Gastrocnemius medialis (tissue), 4 donors: ENCODE measurements around the gene OR4K15. TPM values are rescaled to one million over a fixed set of nuclear protein-coding genes. Genes with fewer than 3 reads are reported as not detected.
"Not testable (repeated sequence)": the region's sequence is repeated elsewhere in the genome, so short reads cannot be mapped to it uniquely, and the experiment has no call there.

ENCODE experiments used
- ATAC-seq, 2 donors: fragments of 150-250 bp; one replicate each; pipeline ENCODE4 v1.9.1; 2016
- DNase-seq, 2 donors: peaks; one replicate each; pipeline ENCODE4 v3.0.0-alpha.2; 2019
- H3K27ac ChIP-seq, 4 donors: fragments of 200-600 bp; sonication (generic); 1 replicate in 1 of 4; 2 replicates in 3 of 4; pipeline ENCODE4 v1.5.1; 2016 to 2018; ENCODE audit warnings: mild to moderate bottlenecking in 2 of 4, moderate library complexity in 1 of 4
- H3K27me3 ChIP-seq, 3 donors: fragments of 200-600 bp; sonication (generic) in 2 of 3; 1 replicate in 1 of 3; 2 replicates in 2 of 3; pipeline versions ENCODE4 v1.5.1 to v1.6.0; 2016 to 2019; ENCODE audit warnings: mild to moderate bottlenecking in 1 of 3, moderate library complexity in 1 of 3
- H3K36me3 ChIP-seq, 2 donors: fragments of 200-600 bp; sonication (generic) in 1 of 2; one replicate each; pipeline ENCODE4 v1.5.1; 2017 to 2018
- H3K4me1 ChIP-seq, 2 donors: fragments of 200-600 bp; sonication (generic) in 1 of 2; one replicate each; pipeline ENCODE4 v1.5.1; 2016 to 2017; ENCODE audit warnings: mild to moderate bottlenecking in 2 of 2
- H3K4me3 ChIP-seq, 4 donors: fragments of 200-600 bp; sonication (generic) in 3 of 4; 1 replicate in 1 of 4; 2 replicates in 3 of 4; pipeline ENCODE4 v1.5.1; 2016 to 2019; ENCODE audit warnings: mild to moderate bottlenecking in 2 of 4
- H3K9me3 ChIP-seq, 3 donors: fragments of 200-600 bp; sonication (generic) in 2 of 3; 1 replicate in 1 of 3; 2 replicates in 2 of 3; pipeline ENCODE4 v1.5.1; 2016 to 2019
- POLR2A ChIP-seq, 2 donors: fragments of 450-650 bp; IDR thresholded peaks; one replicate each; pipeline ENCODE4 v1.6.1; 2017; ENCODE audit warnings: antibody characterized with exemption in 2 of 2, mild to moderate bottlenecking in 2 of 2, moderate library complexity in 2 of 2
- in situ Hi-C, 4 donors: fragments of 200-750 bp; cut with MboI; loops; one replicate each; pipeline versions ENCODE4 v1.15.0 to v1.8.0; 2017; ENCODE audit warnings: low sequenced_read_pairs in 4 of 4
- intact Hi-C: fragments of 100-400 bp; cut with DNase I; formaldehyde crosslinking; loops from one replicate; pipeline ENCODE4 v1.15.1; 2023; ENCODE audit warnings: low total_unique reads
- total RNA-seq, 4 donors: library from RNA; depleted of rRNA; stranded (reverse); fragments of >200 nt; gene quantifications; one replicate each; pipeline versions ENCODE4 v1.1.0 to v1.2.3, GENCODE V29; 2016
- TF ChIP-seq, protein P1 (sequence below), 5 experiments: fragments of 450-650 bp in 3 of 5; fragments of 200-600 bp in 2 of 5; sonication (generic) in 2 of 5; IDR thresholded peaks in 4 of 5; conservative IDR thresholded peaks in 1 of 5; 1 replicate in 4 of 5; 2 replicates in 1 of 5; pipeline ENCODE4 v1.5.1; 2016 to 2019; ENCODE audit warnings: antibody characterized with exemption in 5 of 5, mild to moderate bottlenecking in 3 of 5, moderate library complexity in 3 of 5

Gene OR4K15
- total RNA-seq, result not detected

GRCh38 chr14:19975291-19975690 is at the start of gene OR4K15:
Gene OR4K15, plus strand, starts transcription at chr14:19975591. Its CDS starts 0 bp downstream, at chr14:19975591.
- Histone ChIP-seq H3K4me3 (no peak within 1 kb of the TSS), H3K27ac (no peak within 1 kb of the TSS), H3K4me1 (no peaks in the 10 kb centered on the region), H3K36me3 (no peaks in the 10 kb centered on the region), H3K27me3 (no peaks in the 10 kb centered on the region), H3K9me3 (no peaks in the 10 kb centered on the region)
- in situ Hi-C loops (no loop called here), intact Hi-C loops (no loop called here)
- ATAC-seq (no peak), DNase-seq (no peak)
- TF ChIP-seq, protein P1, sequence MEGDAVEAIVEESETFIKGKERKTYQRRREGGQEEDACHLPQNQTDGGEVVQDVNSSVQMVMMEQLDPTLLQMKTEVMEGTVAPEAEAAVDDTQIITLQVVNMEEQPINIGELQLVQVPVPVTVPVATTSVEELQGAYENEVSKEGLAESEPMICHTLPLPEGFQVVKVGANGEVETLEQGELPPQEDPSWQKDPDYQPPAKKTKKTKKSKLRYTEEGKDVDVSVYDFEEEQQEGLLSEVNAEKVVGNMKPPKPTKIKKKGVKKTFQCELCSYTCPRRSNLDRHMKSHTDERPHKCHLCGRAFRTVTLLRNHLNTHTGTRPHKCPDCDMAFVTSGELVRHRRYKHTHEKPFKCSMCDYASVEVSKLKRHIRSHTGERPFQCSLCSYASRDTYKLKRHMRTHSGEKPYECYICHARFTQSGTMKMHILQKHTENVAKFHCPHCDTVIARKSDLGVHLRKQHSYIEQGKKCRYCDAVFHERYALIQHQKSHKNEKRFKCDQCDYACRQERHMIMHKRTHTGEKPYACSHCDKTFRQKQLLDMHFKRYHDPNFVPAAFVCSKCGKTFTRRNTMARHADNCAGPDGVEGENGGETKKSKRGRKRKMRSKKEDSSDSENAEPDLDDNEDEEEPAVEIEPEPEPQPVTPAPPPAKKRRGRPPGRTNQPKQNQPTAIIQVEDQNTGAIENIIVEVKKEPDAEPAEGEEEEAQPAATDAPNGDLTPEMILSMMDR (IDR thresholded peaks at IDR 0.05 in 4 of 5, conservative IDR thresholded peaks at IDR 0.05 in 1 of 5), result no peak

DNA sequence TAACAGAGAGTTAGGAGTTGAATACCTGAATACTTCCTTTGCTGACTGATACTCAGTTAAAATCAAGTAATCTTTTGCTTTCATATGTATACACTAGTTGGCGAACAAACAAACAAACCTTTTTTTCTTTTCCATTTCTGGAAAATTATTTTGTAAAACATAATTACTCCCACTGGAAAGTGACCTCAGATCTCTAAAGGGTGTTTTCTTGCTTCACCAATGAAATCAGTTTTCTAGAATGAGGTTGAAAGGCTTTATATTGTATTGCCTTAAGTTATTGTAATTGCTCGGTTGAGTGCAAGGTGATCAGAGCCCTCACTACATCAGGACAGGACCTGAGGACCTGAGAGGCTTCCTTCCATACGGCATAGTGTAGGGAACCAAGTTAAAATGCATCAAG is 44.8 kb upstream of the OR4K15 start, which contains the start of gene OR4K1:
TSS of gene OR4K1 (plus strand) at position 301 of the 400 bp plus-strand sequence. CDS start 4,750 bp downstream, outside the sequence.
- no peak for TF ChIP-seq POLR2A (IDR thresholded peaks at IDR 0.05)
- TF ChIP-seq, protein P1 (IDR thresholded peaks at IDR 0.05 in 4 of 5, conservative IDR thresholded peaks at IDR 0.05 in 1 of 5), result no peak
- no peak within 1 kb of the TSS for H3K27ac ChIP-seq
- H3K36me3 ChIP-seq, result no peaks in the 10 kb centered on the region
- in situ Hi-C loops, result no loop called here
- ATAC-seq (no peak), DNase-seq (no peak)
- no peaks in the 10 kb centered on the region for H3K4me1 ChIP-seq
- intact Hi-C loops, result no loop called here
- H3K9me3 ChIP-seq, result no peaks in the 10 kb centered on the region
- no peaks in the 10 kb centered on the region for H3K27me3 ChIP-seq
- no peak within 1 kb of the TSS for H3K4me3 ChIP-seq

GRCh38 chr14:19941668-19942067 is 33.7 kb upstream of the OR4K15 start:
- ATAC-seq (no peak), DNase-seq (no peak)
- no peak overlapping the region for H3K27ac ChIP-seq
- no peaks in the 10 kb centered on the region for H3K36me3 ChIP-seq
- no peaks in the 10 kb centered on the region for H3K9me3 ChIP-seq
- intact Hi-C loops, result no loop called here
- TF ChIP-seq POLR2A (IDR thresholded peaks at IDR 0.05), result no peak
- TF ChIP-seq, protein P1 (IDR thresholded peaks at IDR 0.05 in 4 of 5, conservative IDR thresholded peaks at IDR 0.05 in 1 of 5), result no peak
- in situ Hi-C loops, result no loop called here
- no peaks in the 10 kb centered on the region for H3K4me1 ChIP-seq
- no peak overlapping the region for H3K4me3 ChIP-seq
- no peaks in the 10 kb centered on the region for H3K27me3 ChIP-seq

DNA sequence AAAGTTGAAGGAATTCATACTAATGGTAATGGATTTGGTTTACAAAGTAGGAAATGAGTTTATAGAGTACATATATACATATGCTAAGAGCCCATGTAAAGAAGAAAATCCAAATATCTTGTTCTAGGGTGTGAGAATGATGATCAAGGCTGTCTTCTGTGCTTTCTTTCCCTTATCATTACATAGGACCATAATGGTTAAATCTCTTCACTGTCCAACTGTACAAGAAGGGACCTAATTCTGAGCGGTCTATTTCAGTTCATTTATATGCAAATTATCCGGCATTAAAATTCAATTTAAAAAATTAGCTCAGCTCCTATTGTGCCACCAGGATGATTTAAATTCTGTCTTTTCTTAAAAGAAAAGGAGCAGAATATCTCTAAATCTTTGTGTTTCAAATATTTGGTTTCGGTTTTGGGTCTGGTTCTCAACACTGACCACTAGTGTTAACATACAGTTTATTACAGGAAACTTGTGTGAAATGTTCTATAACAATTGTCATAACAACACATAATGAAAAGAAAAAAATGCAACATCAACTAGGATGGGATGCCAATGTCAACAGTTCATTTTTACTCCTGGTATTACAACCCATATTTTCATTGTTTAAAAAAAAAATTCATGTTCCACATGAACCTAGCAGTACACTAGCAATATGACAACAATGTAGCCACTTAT is 27.8 kb upstream of the OR4K15 start:
- Histone ChIP-seq H3K4me3 (no peak overlapping the region), H3K27ac (no peak overlapping the region), H3K36me3 (no peaks in the 10 kb centered on the region), H3K27me3 (no peaks in the 10 kb centered on the region), H3K4me1 (no peaks in the 10 kb centered on the region), H3K9me3 (no peaks in the 10 kb centered on the region)
- in situ Hi-C loops (no loop called here), intact Hi-C loops (no loop called here)
- no peak for ATAC-seq
- TF ChIP-seq, protein P1 (IDR thresholded peaks at IDR 0.05 in 4 of 5, conservative IDR thresholded peaks at IDR 0.05 in 1 of 5), result no peak
- no peak for TF ChIP-seq POLR2A (IDR thresholded peaks at IDR 0.05)
- no peak for DNase-seq

DNA sequence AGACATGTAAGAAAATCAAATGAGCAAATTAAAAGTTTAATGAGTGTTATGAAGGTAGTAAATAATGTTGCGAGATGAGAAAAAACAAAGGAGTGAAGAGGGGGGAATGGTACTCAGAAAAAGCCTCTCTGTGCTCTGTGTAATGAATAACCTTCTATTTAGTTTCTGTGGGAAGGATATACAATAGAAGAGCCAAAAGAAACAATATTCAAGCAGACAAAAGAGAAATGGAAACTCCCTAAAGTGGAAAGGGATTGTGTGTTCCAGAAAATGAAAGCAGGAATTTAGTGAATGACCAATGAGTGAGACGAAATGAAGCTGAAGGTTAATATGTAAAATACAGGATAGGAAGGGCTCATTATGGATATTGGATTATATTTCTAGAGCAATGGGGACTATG is 26.2 kb upstream of the OR4K15 start:
- no peaks in the 10 kb centered on the region for H3K36me3 ChIP-seq
- H3K4me1 ChIP-seq, result no peaks in the 10 kb centered on the region
- DNase-seq (no peak), ATAC-seq (no peak)
- H3K9me3 ChIP-seq, result no peaks in the 10 kb centered on the region
- no peak overlapping the region for H3K4me3 ChIP-seq
- intact Hi-C loops (no loop called here), in situ Hi-C loops (no loop called here)
- no peak overlapping the region for H3K27ac ChIP-seq
- H3K27me3 ChIP-seq, result no peaks in the 10 kb centered on the region
- TF ChIP-seq, protein P1 (IDR thresholded peaks at IDR 0.05 in 4 of 5, conservative IDR thresholded peaks at IDR 0.05 in 1 of 5), result no peak
- TF ChIP-seq POLR2A (IDR thresholded peaks at IDR 0.05), result no peak

- H3K9me3 ChIP-seq, intact Hi-C loops, DNase-seq, in situ Hi-C loops, H3K4me1 ChIP-seq, ATAC-seq, H3K36me3 ChIP-seq, H3K27ac ChIP-seq, H3K4me3 ChIP-seq, H3K27me3 ChIP-seq: not testable (repeated sequence)
These were observed 5.7 kb upstream of the OR4K15 start for GRCh38 chr14:19969735-19970134.
